KMS-11 (cell line): Measurements from ENCODE around the gene GAB3.

Experiments
- H2AFZ ChIP-seq: fragments of 200-600 bp; sonication (generic); 2 replicates; pipeline ENCODE4 v1.6.1; 2016; ENCODE audit warnings: antibody characterized with exemption, mixed run types, low read depth
- H3K27ac ChIP-seq: fragments of 200-600 bp; sonication (generic); 2 replicates; pipeline ENCODE4 v1.6.1; 2016; ENCODE audit warnings: mild to moderate bottlenecking, mixed run types
- H3K27me3 ChIP-seq: fragments of 200-600 bp; sonication (generic); 2 replicates; pipeline ENCODE4 v1.6.1; 2017; ENCODE audit warnings: mild to moderate bottlenecking, low read depth, mixed run types, moderate library complexity; ENCODE audit not compliant: insufficient read depth
- H3K36me3 ChIP-seq: fragments of 200-600 bp; sonication (generic); 2 replicates; pipeline ENCODE4 v1.6.1; 2017; ENCODE audit warnings: mild to moderate bottlenecking, mixed run types; ENCODE audit not compliant: insufficient read depth
- H3K4me1 ChIP-seq: fragments of 200-600 bp; sonication (generic); 2 replicates; pipeline ENCODE4 v1.6.1; 2016; ENCODE audit warnings: mild to moderate bottlenecking, low read depth, mixed run types; ENCODE audit not compliant: poor library complexity, severe bottlenecking
- H3K4me2 ChIP-seq: fragments of 200-600 bp; sonication (generic); 2 replicates; pipeline ENCODE4 v1.7.0; 2016; ENCODE audit warnings: mild to moderate bottlenecking, mixed run types
- H3K4me3 ChIP-seq: fragments of 200-600 bp; sonication (generic); IDR thresholded peaks from 2 replicates; pipeline ENCODE4 v1.6.1; 2017; ENCODE audit warnings: low read depth, low read length, mixed read lengths; ENCODE audit not compliant: insufficient read depth
- H3K79me2 ChIP-seq: fragments of 200-600 bp; sonication (generic); 2 replicates; pipeline ENCODE4 v1.6.1; 2016; ENCODE audit warnings: low read depth, mixed run types; ENCODE audit not compliant: insufficient read depth
- H3K9ac ChIP-seq: fragments of 200-600 bp; sonication (generic); 2 replicates; pipeline ENCODE4 v1.6.1; 2016; ENCODE audit warnings: mild to moderate bottlenecking, mixed run types
- H4K20me1 ChIP-seq: fragments of 200-600 bp; sonication (generic); 2 replicates; pipeline ENCODE4 v1.6.1; 2016; ENCODE audit warnings: mild to moderate bottlenecking, mixed run types; ENCODE audit not compliant: insufficient read depth
- TF ChIP-seq, protein P1 (sequence below): fragments of 200-600 bp; sonication (generic); conservative IDR thresholded peaks from 2 replicates; pipeline ENCODE4 v1.6.1; 2017; ENCODE audit warnings: low read depth, mild to moderate bottlenecking, antibody characterized with exemption, low read length, moderate library complexity, mixed read lengths

GAB3 gene

DNA sequence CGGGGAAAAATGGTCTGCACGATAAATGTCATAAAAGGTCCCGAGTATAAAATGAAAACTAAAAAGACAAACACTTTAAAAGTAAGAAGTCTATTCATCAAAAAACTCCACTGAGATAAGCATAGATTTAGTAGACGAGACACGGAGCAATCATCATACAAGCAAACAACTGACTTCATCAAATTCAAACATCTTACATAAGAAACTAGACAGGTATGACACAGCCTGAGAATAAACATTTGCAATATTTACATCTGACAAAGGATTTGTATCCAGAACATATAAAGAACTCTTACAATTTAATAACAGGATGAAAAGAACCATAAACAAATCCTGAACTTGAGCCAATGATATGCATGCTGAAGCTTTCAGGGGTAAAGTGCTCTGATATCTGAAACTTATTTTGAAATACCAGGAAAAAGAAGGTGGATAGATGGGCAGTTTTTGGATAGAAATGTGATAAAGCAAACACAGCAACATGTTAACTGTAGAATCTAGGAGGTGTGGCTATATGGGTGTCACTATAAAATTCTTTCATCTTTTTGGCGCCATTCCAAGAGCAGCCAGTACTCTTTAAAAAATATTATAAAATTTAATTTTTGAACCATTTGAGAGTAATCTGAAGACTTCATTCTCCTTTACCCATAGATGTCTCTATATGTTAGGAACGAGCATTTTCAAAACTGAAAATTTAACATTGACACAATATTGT, 42.4 kb upstream of the GAB3 start:
- H3K27ac ChIP-seq: no peak overlapping the region
- no peaks in the 10 kb centered on the region for H3K36me3 ChIP-seq
- H3K4me3 ChIP-seq: no peak overlapping the region
- H2AFZ ChIP-seq: no peak overlapping the region
- no peaks in the 10 kb centered on the region for H3K27me3 ChIP-seq
- no peaks in the 10 kb centered on the region for H3K4me1 ChIP-seq
- H3K79me2 ChIP-seq: no peaks in the 10 kb centered on the region
- no peak overlapping the region for H3K4me2 ChIP-seq
- H3K9ac ChIP-seq: no peak overlapping the region
- TF ChIP-seq, protein P1, sequence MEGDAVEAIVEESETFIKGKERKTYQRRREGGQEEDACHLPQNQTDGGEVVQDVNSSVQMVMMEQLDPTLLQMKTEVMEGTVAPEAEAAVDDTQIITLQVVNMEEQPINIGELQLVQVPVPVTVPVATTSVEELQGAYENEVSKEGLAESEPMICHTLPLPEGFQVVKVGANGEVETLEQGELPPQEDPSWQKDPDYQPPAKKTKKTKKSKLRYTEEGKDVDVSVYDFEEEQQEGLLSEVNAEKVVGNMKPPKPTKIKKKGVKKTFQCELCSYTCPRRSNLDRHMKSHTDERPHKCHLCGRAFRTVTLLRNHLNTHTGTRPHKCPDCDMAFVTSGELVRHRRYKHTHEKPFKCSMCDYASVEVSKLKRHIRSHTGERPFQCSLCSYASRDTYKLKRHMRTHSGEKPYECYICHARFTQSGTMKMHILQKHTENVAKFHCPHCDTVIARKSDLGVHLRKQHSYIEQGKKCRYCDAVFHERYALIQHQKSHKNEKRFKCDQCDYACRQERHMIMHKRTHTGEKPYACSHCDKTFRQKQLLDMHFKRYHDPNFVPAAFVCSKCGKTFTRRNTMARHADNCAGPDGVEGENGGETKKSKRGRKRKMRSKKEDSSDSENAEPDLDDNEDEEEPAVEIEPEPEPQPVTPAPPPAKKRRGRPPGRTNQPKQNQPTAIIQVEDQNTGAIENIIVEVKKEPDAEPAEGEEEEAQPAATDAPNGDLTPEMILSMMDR: no peak
- H4K20me1 ChIP-seq: no peaks in the 10 kb centered on the region

DNA sequence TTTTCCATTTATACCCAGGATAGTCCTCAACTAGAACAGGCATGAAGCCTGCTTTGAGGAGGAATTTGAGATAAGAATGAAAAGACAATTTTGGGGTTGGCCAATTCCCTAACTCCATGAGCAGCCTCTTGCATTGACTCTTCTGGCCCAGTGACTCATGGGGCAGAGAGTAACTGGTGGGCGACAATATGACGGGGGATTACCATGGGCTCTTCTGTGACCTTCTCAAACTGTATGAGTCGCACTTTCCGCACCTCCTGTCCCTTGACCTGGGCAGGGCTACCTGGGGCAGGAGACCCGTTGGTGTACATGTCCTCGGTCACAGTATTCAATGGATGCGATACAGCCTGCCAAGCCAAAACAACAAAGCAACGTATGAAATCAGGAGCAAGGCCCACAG, 41.1 kb upstream of the GAB3 start:
- H2AFZ ChIP-seq: no peak overlapping the region
- no peak overlapping the region for H3K4me2 ChIP-seq
- H3K4me3 ChIP-seq: no peak overlapping the region
- TF ChIP-seq, protein P1: no peak
- H3K4me1 ChIP-seq: no peaks in the 10 kb centered on the region
- no peaks in the 10 kb centered on the region for H3K36me3 ChIP-seq
- H3K79me2 ChIP-seq: no peaks in the 10 kb centered on the region
- H3K27me3 ChIP-seq: no peaks in the 10 kb centered on the region
- no peak overlapping the region for H3K9ac ChIP-seq
- no peaks in the 10 kb centered on the region for H4K20me1 ChIP-seq
- H3K27ac ChIP-seq: no peak overlapping the region

DNA sequence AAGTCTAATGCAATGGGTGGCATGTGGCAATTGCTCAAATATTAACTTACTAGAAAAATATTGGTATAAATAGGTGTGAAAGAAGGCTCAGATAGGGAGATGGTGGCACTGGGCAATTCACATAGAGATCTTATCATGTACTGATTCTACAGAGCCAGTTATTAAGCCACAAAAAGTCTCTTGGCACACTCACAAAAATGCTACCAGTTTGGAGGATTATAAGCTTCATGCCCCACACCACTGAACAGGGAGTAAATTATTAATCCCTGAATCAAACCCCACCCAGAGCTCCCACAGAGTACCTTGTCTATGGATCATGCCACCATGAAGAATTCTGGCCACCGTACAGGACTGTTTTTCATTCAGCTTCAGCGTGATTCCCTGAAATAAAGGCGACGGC, 40.6 kb upstream of the GAB3 start:
- Histone ChIP-seq H3K79me2 (no peaks in the 10 kb centered on the region), H3K4me3 (no peak overlapping the region), H3K27ac (no peak overlapping the region), H3K36me3 (no peaks in the 10 kb centered on the region), H3K4me2 (no peak overlapping the region), H3K27me3 (no peaks in the 10 kb centered on the region), H2AFZ (no peak overlapping the region), H3K9ac (no peak overlapping the region), H3K4me1 (no peaks in the 10 kb centered on the region), H4K20me1 (no peaks in the 10 kb centered on the region)
- TF ChIP-seq, protein P1: no peak

DNA sequence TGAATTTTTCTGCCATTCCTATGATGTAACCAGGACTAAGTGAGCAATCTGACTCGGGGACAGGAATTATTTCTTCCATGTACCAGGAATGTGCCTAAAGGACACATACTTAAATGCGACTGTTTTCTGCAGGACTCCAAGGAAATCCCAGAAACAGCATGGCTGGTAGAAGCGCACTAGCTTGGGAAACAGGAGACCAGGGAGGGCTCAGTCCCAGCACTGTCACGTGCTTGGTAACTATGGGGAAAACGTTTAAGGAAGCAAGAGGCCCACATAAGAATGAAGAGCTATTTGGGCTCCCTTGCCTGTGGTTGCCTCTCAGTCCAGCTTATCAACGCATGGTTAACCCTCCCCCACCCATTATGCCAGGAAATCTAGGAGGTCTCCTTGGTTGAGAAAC, 34.8 kb upstream of the GAB3 start:
- H3K27ac ChIP-seq: no peak overlapping the region
- no peaks in the 10 kb centered on the region for H4K20me1 ChIP-seq
- H3K36me3 ChIP-seq: no peaks in the 10 kb centered on the region

More for the DNA sequence above, 34.8 kb upstream of the GAB3 start:
- Histone ChIP-seq H3K4me1 (no peaks in the 10 kb centered on the region), H3K4me2 (no peak overlapping the region), H3K79me2 (no peaks in the 10 kb centered on the region), H3K27me3 (no peaks in the 10 kb centered on the region), H2AFZ (no peak overlapping the region), H3K4me3 (no peak overlapping the region), H3K9ac (no peak overlapping the region)
- TF ChIP-seq, protein P1: no peak
